ENCODE measurements around the gene FRMD8.
A peak's percentile ranks its signal among the peaks of the same experiment; 100 is the strongest.

The FRMD8 gene, protein sequence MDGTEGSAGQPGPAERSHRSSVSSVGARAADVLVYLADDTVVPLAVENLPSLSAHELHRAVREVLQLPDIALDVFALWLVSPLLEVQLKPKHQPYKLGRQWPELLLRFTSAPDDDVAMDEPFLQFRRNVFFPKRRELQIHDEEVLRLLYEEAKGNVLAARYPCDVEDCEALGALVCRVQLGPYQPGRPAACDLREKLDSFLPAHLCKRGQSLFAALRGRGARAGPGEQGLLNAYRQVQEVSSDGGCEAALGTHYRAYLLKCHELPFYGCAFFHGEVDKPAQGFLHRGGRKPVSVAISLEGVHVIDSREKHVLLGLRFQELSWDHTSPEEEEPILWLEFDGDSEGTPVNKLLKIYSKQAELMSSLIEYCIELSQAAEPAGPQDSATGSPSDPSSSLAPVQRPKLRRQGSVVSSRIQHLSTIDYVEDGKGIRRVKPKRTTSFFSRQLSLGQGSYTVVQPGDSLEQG

GRCh38 chr11:65386307-65387140, at the start of gene FRMD8:
FRMD8 (plus strand) TSS chr11:65386637; CDS start chr11:65387037, 400 bp downstream.
- peak; percentile 94 for DNase-seq

GRCh38 chr11:65338676-65339075, 47.8 kb upstream of the FRMD8 start:
- DNase-seq = no peak

DNA sequence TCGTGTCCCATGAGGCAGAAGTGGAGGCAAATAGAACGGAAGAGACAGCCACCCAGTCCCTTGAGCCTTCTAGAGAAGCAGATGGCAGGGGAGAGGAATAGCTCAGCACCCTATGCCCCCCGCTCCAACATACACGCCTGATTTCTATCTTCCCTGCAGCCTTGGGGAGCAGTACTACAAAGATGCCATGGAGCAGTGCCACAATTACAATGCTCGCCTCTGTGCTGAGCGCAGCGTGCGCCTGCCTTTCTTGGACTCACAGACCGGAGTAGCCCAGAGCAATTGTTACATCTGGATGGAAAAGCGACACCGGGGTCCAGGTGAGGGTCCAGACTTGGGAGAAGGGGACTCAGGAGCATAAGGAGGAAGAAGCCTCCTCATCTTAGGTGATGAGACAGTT, 46.2 kb upstream of the FRMD8 start:
- no peak for DNase-seq

DNA sequence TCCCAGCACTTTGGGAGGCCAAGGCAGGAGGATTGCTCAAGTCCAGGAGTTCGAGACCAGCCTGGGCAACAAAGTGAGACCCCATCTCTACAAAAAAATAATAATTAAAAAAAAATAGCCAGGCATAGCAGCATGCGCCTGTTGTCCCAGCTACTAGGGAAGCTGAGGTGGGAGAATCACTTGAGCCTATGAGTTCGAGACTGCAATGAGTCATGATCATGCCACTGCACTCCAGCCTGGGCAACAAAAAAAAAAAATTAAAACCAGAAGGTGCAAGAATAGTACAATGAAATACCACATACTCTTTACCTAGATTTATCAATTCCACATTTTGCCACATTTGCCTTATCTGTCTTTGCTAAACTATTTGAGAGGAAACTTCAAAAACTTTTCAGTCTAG, 44.6 kb upstream of the FRMD8 start:
- no peak for DNase-seq

- DNase-seq = no peak
These were observed 34.9 kb upstream of the FRMD8 start for GRCh38 chr11:65351511-65351910.

- DNase-seq = peak; percentile 48
These were observed 33.7 kb upstream of the FRMD8 start for GRCh38 chr11:65352783-65353182.

DNA sequence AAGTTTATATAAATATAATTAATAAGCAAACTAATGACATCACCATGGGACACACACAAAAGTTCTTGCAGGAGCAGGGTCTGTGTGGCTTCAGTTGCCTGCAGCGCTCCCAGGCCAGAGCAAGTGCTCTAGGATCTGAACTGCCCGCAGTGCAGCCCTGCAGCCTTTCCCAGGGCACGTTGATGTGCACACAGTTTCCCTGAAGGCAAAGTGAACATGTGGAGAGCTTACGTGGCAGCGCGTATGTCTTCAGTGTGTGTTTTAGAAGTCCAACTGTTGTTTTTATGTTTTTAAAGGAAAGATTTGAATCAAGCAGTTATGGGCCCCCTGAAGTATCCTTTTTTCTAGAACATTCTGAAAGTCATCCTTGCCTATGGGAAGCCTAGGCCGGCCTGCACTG, 33.1 kb upstream of the FRMD8 start:
- DNase-seq = no peak

DNA sequence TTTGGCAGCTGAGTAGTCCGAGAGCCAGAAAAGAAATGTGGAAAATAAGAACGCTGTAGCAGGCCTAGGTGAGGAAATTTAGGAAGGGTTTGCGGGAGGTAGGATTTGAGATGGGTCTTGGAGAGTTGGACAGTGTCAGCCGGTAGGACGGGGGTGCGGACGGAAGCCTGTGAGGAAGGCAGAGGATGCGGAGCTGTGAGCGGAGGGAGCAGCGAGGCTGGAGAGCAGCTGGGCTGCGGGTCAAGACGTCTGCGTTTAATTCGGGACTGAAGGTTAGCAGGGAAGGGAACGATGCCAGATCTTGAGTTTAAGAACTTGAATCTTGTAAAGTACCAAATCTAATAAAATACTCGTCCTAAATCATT, 32.6 kb upstream of the FRMD8 start:
- peak; percentile 74 for DNase-seq

GRCh38 chr11:65354265-65355012, 32.0 kb upstream of the FRMD8 start, which contains the start of gene TIGD3:
TIGD3 (plus strand) TSS chr11:65354751; CDS start chr11:65355809, 1,058 bp downstream.
- peak; percentile 98 for DNase-seq

DNA sequence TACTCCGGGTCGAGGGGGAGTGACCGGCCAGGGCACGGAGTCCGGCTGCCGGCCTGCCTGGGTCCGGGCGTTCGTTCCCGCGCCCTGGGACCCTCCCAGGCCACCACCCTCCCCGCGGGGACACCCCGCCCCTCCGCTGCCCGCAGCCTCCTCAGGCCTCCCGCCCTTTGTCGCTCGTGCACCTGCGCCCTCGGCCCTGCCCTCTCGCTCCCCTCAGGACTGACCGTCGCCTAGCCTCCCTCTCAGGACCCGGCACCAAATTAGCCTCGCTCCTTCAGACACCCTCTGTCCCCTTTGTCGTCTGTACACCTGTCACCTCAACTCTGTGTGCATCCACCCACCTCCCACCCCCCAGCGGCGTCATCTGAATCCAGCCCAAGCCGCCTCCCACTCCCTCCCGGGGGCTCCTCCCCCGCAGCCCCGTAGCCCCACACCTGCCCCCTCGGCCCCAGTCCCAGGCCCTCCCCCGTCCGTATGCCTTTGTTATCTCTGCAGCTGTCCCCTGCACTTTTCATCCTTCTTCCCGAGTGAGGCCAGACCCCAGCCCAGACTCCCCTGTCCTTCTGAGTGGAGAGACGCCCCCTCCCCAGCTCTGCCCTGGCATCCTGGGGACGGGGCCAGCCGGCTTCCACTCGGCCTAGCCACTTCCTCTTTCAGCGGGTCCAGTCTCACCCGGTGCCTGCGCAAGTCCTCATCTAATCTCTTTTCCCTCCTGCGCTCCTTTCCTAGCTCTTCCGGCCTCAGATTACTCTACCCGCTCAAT, 31.2 kb upstream of the FRMD8 start:
- DNase-seq = peak; percentile 80

GRCh38 chr11:65355776-65356393, 30.6 kb upstream of the FRMD8 start:
- no peak for DNase-seq

GRCh38 chr11:65356394-65356972, 30.0 kb upstream of the FRMD8 start:
- no peak for DNase-seq

GRCh38 chr11:65357856-65358356, 28.5 kb upstream of the FRMD8 start:
- no peak for DNase-seq

GRCh38 chr11:65362320-65362931, 24.0 kb upstream of the FRMD8 start:
- DNase-seq = no peak

- DNase-seq = no peak
These were observed 23.5 kb upstream of the FRMD8 start for GRCh38 chr11:65362966-65363365.

DNA sequence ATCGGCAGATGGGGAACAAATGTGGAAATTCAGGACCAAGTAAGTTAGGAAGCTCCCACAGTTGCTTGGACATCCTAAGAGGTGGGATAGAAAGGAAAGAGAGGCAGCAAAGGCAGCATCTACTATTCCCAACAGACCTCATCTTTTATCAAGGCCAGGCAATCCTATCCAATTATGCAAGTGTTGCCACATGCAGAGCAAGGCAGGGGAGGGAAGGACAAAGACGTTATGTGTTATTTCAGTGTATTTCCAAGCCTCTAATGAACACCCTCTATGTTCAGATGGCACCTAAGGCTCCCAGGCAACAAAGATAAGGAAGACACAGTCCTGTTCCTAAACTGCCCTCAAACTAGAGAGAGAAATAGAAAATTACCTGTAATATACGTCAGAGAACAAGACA, 22.7 kb upstream of the FRMD8 start:
- DNase-seq = no peak

DNA sequence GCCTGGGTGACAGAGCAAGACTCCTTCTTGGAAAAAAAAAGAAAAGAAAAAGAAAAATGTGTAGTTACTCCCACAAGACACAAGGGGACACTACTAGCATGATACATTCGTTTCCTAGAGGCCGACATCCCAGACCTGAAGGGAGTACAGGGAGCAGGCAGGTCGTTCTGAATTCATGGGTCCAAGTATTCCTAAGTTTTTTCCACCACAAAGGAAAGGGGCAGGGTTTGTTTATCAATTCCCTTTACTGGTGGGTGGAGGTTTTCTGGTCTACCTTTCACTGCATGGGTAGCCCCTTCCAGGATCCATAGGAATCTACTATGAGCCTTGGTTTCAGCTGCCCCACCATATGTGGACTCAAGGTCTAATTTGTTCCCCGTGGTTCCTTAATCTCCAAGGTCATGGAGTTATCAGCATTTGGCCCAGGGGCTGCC, 20.1 kb upstream of the FRMD8 start:
- DNase-seq = peak; percentile 92

- no peak for DNase-seq
These were observed 15.8 kb upstream of the FRMD8 start for GRCh38 chr11:65370659-65371049.

- no peak for DNase-seq
These were observed 12.4 kb upstream of the FRMD8 start for GRCh38 chr11:65373839-65374580.

GRCh38 chr11:65375012-65375411, 11.4 kb upstream of the FRMD8 start:
- no peak for DNase-seq

Measured in DMS53 (cell line).